Esophagus muscularis mucosa (tissue), 4 donors: ENCODE data around the gene RIOK2.

Experiments used
- EP300 ChIP-seq: sonication (generic); formaldehyde crosslinking; IDR thresholded peaks from one replicate; pipeline ENCODE4 v1.6.1; 2017; ENCODE audit warnings: antibody characterized with exemption
- POLR2AphosphoS5 ChIP-seq, 2 donors: sonication (generic); formaldehyde crosslinking; IDR thresholded peaks; one replicate each; pipeline ENCODE4 v1.6.1; 2017; ENCODE audit warnings: antibody characterized with exemption in 2 of 2
- TF ChIP-seq, protein P1 (sequence below), 3 experiments: fragments of 200-600 bp in 2 of 3; fragments of 450-650 bp in 1 of 3; sonication (generic) in 2 of 3; IDR thresholded peaks; one replicate each; pipeline ENCODE4 v1.5.1; 2017 to 2019; ENCODE audit warnings: antibody characterized with exemption in 3 of 3, mild to moderate bottlenecking in 2 of 3, moderate library complexity in 1 of 3

DNA sequence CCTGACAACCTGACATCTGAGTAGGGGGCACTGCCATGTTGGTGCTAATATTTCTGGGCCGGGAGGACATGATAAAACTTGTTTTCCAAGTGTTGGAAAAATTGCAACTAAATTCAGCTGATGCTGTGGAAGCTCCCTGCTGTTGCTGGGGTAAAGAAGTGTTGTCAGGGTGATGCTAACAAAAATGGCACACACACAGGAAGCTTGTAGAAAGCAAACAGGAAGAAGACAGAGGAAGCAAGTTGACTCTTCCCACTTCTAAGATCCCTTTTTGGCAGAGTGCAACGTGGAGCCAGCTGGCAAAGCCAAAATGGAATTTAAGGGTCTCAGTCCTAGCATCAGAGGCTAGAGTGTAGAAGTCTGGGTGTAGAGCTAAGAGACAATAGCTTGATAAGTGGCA lies 11.3 kb upstream of the RIOK2 start:
- TF ChIP-seq, protein P1, sequence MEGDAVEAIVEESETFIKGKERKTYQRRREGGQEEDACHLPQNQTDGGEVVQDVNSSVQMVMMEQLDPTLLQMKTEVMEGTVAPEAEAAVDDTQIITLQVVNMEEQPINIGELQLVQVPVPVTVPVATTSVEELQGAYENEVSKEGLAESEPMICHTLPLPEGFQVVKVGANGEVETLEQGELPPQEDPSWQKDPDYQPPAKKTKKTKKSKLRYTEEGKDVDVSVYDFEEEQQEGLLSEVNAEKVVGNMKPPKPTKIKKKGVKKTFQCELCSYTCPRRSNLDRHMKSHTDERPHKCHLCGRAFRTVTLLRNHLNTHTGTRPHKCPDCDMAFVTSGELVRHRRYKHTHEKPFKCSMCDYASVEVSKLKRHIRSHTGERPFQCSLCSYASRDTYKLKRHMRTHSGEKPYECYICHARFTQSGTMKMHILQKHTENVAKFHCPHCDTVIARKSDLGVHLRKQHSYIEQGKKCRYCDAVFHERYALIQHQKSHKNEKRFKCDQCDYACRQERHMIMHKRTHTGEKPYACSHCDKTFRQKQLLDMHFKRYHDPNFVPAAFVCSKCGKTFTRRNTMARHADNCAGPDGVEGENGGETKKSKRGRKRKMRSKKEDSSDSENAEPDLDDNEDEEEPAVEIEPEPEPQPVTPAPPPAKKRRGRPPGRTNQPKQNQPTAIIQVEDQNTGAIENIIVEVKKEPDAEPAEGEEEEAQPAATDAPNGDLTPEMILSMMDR (IDR thresholded peaks at IDR 0.05): no peak
- TF ChIP-seq EP300 (no peak), POLR2AphosphoS5 (IDR thresholded peaks at IDR 0.05) (no peak)
